ENCODE results near the gene MRPL36. TPM values are rescaled to one million over a fixed set of nuclear protein-coding genes. Genes with fewer than 3 reads are reported as not detected.

MRPL36 gene
- total and polyA plus RNA-seq, 4 donors, result 22.3 to 106 (median 56.3) TPM

DNA sequence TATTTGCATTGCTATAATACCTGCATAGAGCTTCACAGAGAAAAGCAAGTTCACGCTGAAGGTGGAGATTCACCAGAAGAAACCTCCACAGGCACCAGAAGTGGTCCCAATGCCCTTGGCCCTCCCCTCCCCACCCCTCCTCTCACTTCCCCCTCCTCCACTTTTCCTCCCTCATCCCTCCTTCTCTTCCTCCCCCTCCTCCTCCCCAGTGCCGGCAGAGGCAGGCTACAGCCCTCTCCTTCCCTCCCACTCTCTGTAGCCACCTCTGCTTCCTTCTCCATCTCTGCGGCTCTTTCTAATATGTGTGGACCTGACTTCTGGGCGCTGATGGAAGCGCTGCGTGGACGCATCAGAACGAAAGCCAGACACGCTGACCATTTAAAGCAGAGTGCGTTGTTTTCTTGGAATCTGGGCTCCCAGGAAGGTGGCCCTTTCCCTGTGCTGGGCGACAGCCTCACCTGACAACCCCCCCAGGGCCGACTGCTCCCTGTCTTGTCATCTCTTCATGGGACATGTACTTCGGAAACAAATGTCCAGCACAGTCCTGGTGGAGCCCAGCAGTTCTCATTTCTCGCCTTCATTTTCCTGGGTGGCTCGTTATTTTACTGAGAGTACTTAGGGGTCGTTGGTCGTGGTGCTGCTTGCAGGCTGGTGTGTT is 31.1 kb upstream of the MRPL36 start:
- H3K36me3 ChIP-seq (ENCODE audit: control insufficient read depth in 4 of 4, insufficient read depth in 3 of 4, low read depth in 1 of 4, low read length in 3 of 4), result peaks cover 0 to 3% (median 0%) of the 10 kb centered on the region in 4 donors
- no peaks in the 10 kb centered on the region for H3K4me1 ChIP-seq (ENCODE audit: control insufficient read depth in 4 of 4, insufficient read depth in 4 of 4, low read length in 3 of 4)
- H3K4me3 ChIP-seq (ENCODE audit: low read depth in 1 of 3, low read length in 3 of 3), result no peak overlapping the region
- 85% methylated on average over 17 of the region's 17 CpGs for WGBS
- no peak overlapping the region for H3K9ac ChIP-seq (ENCODE audit: low read depth in 1 of 2, low read length in 2 of 2)
- H3K27me3 ChIP-seq (ENCODE audit: control insufficient read depth in 4 of 4, insufficient read depth in 4 of 4, low read length in 3 of 4), result no peaks in the 10 kb centered on the region
- TF ChIP-seq, protein P1, sequence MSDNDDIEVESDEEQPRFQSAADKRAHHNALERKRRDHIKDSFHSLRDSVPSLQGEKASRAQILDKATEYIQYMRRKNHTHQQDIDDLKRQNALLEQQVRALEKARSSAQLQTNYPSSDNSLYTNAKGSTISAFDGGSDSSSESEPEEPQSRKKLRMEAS (IDR thresholded peaks at IDR 0.05), result no peak
- TF ChIP-seq GABPA (IDR thresholded peaks at IDR 0.05 in 1 of 2, conservative IDR thresholded peaks at IDR 0.05 in 1 of 2), result no peak
- TF ChIP-seq SP1 (IDR thresholded peaks at IDR 0.05), result no peak
- no peak for TF ChIP-seq FOXA1 (IDR thresholded peaks at IDR 0.05)
- TF ChIP-seq, protein P2, sequence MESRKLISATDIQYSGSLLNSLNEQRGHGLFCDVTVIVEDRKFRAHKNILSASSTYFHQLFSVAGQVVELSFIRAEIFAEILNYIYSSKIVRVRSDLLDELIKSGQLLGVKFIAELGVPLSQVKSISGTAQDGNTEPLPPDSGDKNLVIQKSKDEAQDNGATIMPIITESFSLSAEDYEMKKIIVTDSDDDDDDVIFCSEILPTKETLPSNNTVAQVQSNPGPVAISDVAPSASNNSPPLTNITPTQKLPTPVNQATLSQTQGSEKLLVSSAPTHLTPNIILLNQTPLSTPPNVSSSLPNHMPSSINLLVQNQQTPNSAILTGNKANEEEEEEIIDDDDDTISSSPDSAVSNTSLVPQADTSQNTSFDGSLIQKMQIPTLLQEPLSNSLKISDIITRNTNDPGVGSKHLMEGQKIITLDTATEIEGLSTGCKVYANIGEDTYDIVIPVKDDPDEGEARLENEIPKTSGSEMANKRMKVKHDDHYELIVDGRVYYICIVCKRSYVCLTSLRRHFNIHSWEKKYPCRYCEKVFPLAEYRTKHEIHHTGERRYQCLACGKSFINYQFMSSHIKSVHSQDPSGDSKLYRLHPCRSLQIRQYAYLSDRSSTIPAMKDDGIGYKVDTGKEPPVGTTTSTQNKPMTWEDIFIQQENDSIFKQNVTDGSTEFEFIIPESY (IDR thresholded peaks at IDR 0.05), result no peak
- TF ChIP-seq HNF4A (conservative IDR thresholded peaks at IDR 0.05), result no peak
- no peak for TF ChIP-seq ATF3 (IDR thresholded peaks at IDR 0.05)
- no peak for TF ChIP-seq HNF4G (IDR thresholded peaks at IDR 0.05)
- TF ChIP-seq NR2F2 (IDR thresholded peaks at IDR 0.05), result no peak
- TF ChIP-seq RAD21 (IDR thresholded peaks at IDR 0.05), result no peak
- no peak for TF ChIP-seq EGR1 (IDR thresholded peaks at IDR 0.05; ENCODE audit: low read depth in 2 of 2)
- TF ChIP-seq FOXA2 (IDR thresholded peaks at IDR 0.05), result no peak
- H3K27ac ChIP-seq (ENCODE audit: low read depth in 1 of 2, low read length in 2 of 2), result no peak overlapping the region
- no peaks in the 10 kb centered on the region for H3K9me3 ChIP-seq (ENCODE audit: control insufficient read depth in 4 of 4, low read length in 3 of 4)
- DNase-seq (ENCODE audit: low spot score), result no peak

DNA sequence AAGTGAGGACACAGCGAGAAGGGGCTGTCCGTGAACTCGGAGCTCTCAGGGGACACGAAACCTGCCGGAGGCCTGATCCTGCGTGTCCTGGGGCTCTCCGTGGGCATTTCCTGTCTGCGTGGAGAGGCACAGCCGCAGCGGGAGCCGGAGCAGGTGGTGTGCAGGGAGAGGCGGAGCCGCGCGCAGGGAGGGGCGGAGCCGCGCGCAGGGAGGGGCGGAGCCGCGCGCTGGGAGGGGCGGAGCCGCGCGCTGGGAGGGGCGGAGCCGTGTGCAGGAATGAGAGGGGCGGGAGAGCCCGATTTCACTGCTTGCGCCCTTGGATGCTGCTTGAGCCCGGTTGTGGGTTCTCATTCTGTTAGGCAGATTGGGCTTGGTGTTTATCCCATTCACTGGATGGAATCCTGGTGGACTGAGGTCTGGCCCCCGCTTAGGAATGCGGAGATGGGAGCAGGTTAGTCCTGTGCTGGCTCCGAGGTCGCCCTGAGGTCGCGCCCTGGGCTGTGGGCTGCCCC is 28.3 kb upstream of the MRPL36 start:
- Histone ChIP-seq H3K9me3 (ENCODE audit: control insufficient read depth in 4 of 4, low read length in 3 of 4) (no peaks in the 10 kb centered on the region), H3K9ac (ENCODE audit: low read depth in 1 of 2, low read length in 2 of 2) (no peak overlapping the region), H3K27ac (ENCODE audit: low read depth in 1 of 2, low read length in 2 of 2) (no peak overlapping the region), H3K36me3 (ENCODE audit: control insufficient read depth in 4 of 4, insufficient read depth in 3 of 4, low read depth in 1 of 4, low read length in 3 of 4) (peaks cover 0 to 4% (median 1%) of the 10 kb centered on the region in 4 donors), H3K4me1 (ENCODE audit: control insufficient read depth in 4 of 4, insufficient read depth in 4 of 4, low read length in 3 of 4) (no peaks in the 10 kb centered on the region), H3K27me3 (ENCODE audit: control insufficient read depth in 4 of 4, insufficient read depth in 4 of 4, low read length in 3 of 4) (no peaks in the 10 kb centered on the region), H3K4me3 (ENCODE audit: low read depth in 1 of 3, low read length in 3 of 3) (no peak overlapping the region)
- TF ChIP-seq YY1 (IDR thresholded peaks at IDR 0.05), result no peak
- no peak for TF ChIP-seq FOXA2 (IDR thresholded peaks at IDR 0.05)
- TF ChIP-seq, protein P3, sequence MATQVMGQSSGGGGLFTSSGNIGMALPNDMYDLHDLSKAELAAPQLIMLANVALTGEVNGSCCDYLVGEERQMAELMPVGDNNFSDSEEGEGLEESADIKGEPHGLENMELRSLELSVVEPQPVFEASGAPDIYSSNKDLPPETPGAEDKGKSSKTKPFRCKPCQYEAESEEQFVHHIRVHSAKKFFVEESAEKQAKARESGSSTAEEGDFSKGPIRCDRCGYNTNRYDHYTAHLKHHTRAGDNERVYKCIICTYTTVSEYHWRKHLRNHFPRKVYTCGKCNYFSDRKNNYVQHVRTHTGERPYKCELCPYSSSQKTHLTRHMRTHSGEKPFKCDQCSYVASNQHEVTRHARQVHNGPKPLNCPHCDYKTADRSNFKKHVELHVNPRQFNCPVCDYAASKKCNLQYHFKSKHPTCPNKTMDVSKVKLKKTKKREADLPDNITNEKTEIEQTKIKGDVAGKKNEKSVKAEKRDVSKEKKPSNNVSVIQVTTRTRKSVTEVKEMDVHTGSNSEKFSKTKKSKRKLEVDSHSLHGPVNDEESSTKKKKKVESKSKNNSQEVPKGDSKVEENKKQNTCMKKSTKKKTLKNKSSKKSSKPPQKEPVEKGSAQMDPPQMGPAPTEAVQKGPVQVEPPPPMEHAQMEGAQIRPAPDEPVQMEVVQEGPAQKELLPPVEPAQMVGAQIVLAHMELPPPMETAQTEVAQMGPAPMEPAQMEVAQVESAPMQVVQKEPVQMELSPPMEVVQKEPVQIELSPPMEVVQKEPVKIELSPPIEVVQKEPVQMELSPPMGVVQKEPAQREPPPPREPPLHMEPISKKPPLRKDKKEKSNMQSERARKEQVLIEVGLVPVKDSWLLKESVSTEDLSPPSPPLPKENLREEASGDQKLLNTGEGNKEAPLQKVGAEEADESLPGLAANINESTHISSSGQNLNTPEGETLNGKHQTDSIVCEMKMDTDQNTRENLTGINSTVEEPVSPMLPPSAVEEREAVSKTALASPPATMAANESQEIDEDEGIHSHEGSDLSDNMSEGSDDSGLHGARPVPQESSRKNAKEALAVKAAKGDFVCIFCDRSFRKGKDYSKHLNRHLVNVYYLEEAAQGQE (IDR thresholded peaks at IDR 0.05), result no peak
- no peak for TF ChIP-seq EGR1 (IDR thresholded peaks at IDR 0.05; ENCODE audit: low read depth in 2 of 2)
- TF ChIP-seq, protein P2 (IDR thresholded peaks at IDR 0.05), result no peak
- TF ChIP-seq RAD21 (IDR thresholded peaks at IDR 0.05), result no peak
- no peak for TF ChIP-seq SP1 (IDR thresholded peaks at IDR 0.05)
- no peak for TF ChIP-seq ATF3 (IDR thresholded peaks at IDR 0.05)
- no peak for TF ChIP-seq TAF1 (conservative IDR thresholded peaks at IDR 0.05)
- TF ChIP-seq RXRA (IDR thresholded peaks at IDR 0.05), result no peak
- DNase-seq (ENCODE audit: low spot score), result no peak
- 66% methylated on average over 39 of the region's 39 CpGs for WGBS
